HepG2 (cell line): ENCODE measurements around the gene TEAD1. TPM values are rescaled to one million over a fixed set of nuclear protein-coding genes. Genes with fewer than 3 reads are reported as not detected.

Experiments
- ATAC-seq: fragments of 200-7000 bp; cut with Tn5 transposase; 3 replicates; pipeline ENCODE4 v1.9.1; 2020; ENCODE audit warnings: mild to moderate bottlenecking, moderate library complexity
- BruUV-seq: library from RNA; stranded (reverse); fragments of 400-500 nt; replicated peaks from 2 replicates; lab custom pipeline; 2021; lab: Mats Ljungman, UMichigan
- CTCF ChIA-PET: fragments of 300-600 bp; formaldehyde crosslinking; extraction: SDS; loops from one replicate; lab custom pipeline; 2021; ENCODE audit warnings: low total read pairs, inconsistent platforms, low intra/inter-chr PET ratio; lab: Yijun Ruan, JAX
- POLR2A ChIA-PET: fragments of 350-600 bp; sonication (Branson Sonifier 250); formaldehyde crosslinking; loops from one replicate; lab custom pipeline; 2020; ENCODE audit warnings: antibody characterized with exemption, inconsistent platforms; lab: Yijun Ruan, JAX
- DNase-seq: peaks from one replicate; pipeline ENCODE4 v3.0.0-alpha.2; 2015; ENCODE audit warnings: low spot score
- FAIRE-seq: peaks from 3 replicates; lab custom pipeline; 2011; peaks lifted over from hg19 to GRCh38; lab: Jason Lieb, UNC
- H2AFZ ChIP-seq: one replicate; pipeline ENCODE4 v1.6.1; 2011; ENCODE audit warnings: low read length, inconsistent platforms
- H3K27ac ChIP-seq: fragments of 300-600 bp; 3 replicates; pipeline ENCODE4 v1.8.0; 2011; ENCODE audit warnings: mixed run types, mild to moderate bottlenecking, mixed read lengths, low read length, inconsistent platforms; ENCODE audit not compliant: insufficient read depth; ENCODE audit errors: extremely low read length
- H3K27me3 ChIP-seq, 2 experiments: fragments of 200-600 bp in 1 of 2; 2 replicates in 1 of 2; 3 replicates in 1 of 2; pipeline versions ENCODE4 v1.6.0 to v1.8.0; 2011; ENCODE audit warnings: low read length in 2 of 2, mild to moderate bottlenecking in 2 of 2, moderate library complexity in 2 of 2, inconsistent platforms in 1 of 2; ENCODE audit not compliant: insufficient read depth in 2 of 2, control insufficient read depth in 1 of 2
- H3K36me3 ChIP-seq, 2 experiments: fragments of 200-600 bp in 1 of 2; replicated peaks in 1 of 2; 2 replicates in 1 of 2; 3 replicates in 1 of 2; pipeline versions ENCODE4 v1.5.1 to v1.8.0; 2011; ENCODE audit warnings: low read length in 2 of 2, inconsistent platforms in 1 of 2; ENCODE audit not compliant: insufficient read depth in 2 of 2, control insufficient read depth in 1 of 2
- H3K4me1 ChIP-seq: 2 replicates; pipeline ENCODE4 v1.5.1; 2012; ENCODE audit warnings: low read length, inconsistent platforms; ENCODE audit not compliant: insufficient read depth
- H3K4me2 ChIP-seq: 2 replicates; pipeline ENCODE4 v1.6.0; 2011; ENCODE audit warnings: low read depth, low read length, inconsistent platforms
- H3K4me3 ChIP-seq, 3 experiments: fragments of 200-600 bp in 1 of 3; sonication (generic), shearing (Covaris generic) in 1 of 3; replicated peaks in 1 of 3; 2 replicates each; pipeline ENCODE4 v1.5.1; 2011 to 2016; ENCODE audit warnings: low read length in 3 of 3, inconsistent platforms in 2 of 3, low read depth in 2 of 3, mild to moderate bottlenecking in 2 of 3, control low read depth in 1 of 3, mixed read lengths in 1 of 3; ENCODE audit not compliant: insufficient read depth in 1 of 3
- H3K79me2 ChIP-seq: one replicate; pipeline ENCODE4 v1.6.1; 2011; ENCODE audit warnings: low read length, inconsistent platforms; ENCODE audit not compliant: insufficient read depth
- H3K9ac ChIP-seq: 2 replicates; pipeline ENCODE4 v1.6.0; 2011; ENCODE audit warnings: mild to moderate bottlenecking, low read depth, low read length, inconsistent platforms; ENCODE audit not compliant: insufficient read depth
- H3K9me3 ChIP-seq: 2 replicates; pipeline ENCODE4 v1.5.1; 2012; ENCODE audit warnings: mild to moderate bottlenecking, low read length
- H4K20me1 ChIP-seq: 2 replicates; pipeline ENCODE4 v1.6.0; 2011; ENCODE audit warnings: inconsistent platforms, mild to moderate bottlenecking, low read length, moderate library complexity; ENCODE audit not compliant: insufficient read depth
- EHMT2 ChIP-seq: fragments of 200-600 bp; sonication (generic); IDR thresholded peaks from 2 replicates; pipeline ENCODE4 v1.7.0; 2017; ENCODE audit warnings: antibody characterized with exemption, low read depth, low read length, borderline replicate concordance
- FOXA1 ChIP-seq, 2 experiments: fragments of 450-650 bp in 1 of 2; sonication (generic) in 1 of 2; formaldehyde crosslinking in 1 of 2; IDR thresholded peaks; 2 replicates each; pipeline versions ENCODE4 v1.4.0 to v1.6.1; 2016 to 2020; ENCODE audit warnings: missing genetic modification reagents in 1 of 2
- FOXA3 ChIP-seq: IDR thresholded peaks from 2 replicates; pipeline ENCODE4 v1.6.1; 2016; ENCODE audit warnings: missing genetic modification reagents, missing compliant biosample characterization
- JUND ChIP-seq: sonication (generic); formaldehyde crosslinking; IDR thresholded peaks from 2 replicates; pipeline ENCODE4 v1.8.0; 2022; ENCODE audit warnings: mild to moderate bottlenecking, missing genetic modification reagents
- KMT2B ChIP-seq: IDR thresholded peaks from 2 replicates; pipeline ENCODE4 v1.6.1; 2016; ENCODE audit warnings: missing genetic modification reagents, missing compliant biosample characterization
- ZNF225 ChIP-seq: sonication (generic); formaldehyde crosslinking; IDR thresholded peaks from 2 replicates; pipeline ENCODE4 v1.4.0; 2020; ENCODE audit warnings: mild to moderate bottlenecking, missing genetic modification reagents
- ZNF614 ChIP-seq: IDR thresholded peaks from 2 replicates; pipeline ENCODE4 v1.6.1; 2018; ENCODE audit warnings: missing biosample characterization, missing genetic modification reagents, inconsistent platforms, borderline replicate concordance
- ZNF772 ChIP-seq: sonication (generic); formaldehyde crosslinking; IDR thresholded peaks from 2 replicates; pipeline ENCODE4 v1.5.0; 2020; ENCODE audit warnings: mild to moderate bottlenecking, missing genetic modification reagents
- WGBS: methylation state at CpG from one replicate; pipeline ENCODE4 v1.1.6; 2017; ENCODE audit warnings: low lambda C conversion rate; 5-methylcytosine and 5-hydroxymethylcytosine counted together
- in situ Hi-C: cut with HindIII; loops from 2 replicates; pipeline ENCODE4 v1.10.0; 2017; ENCODE audit warnings: low pct_unique_long_range_greater_than_20kb; ENCODE audit not compliant: extremely low pct_ligation_motif_present
- intact Hi-C: fragments of 100-400 bp; cut with micrococcal nuclease; formaldehyde crosslinking; loops from one replicate; pipeline ENCODE4 v1.10.0; 2022; ENCODE audit not compliant: unreplicated experiment
- polyA plus RNA-seq, 8 experiments: library from polyadenylated mRNA; depleted of rRNA in 3 of 8; stranded (reverse) in 7 of 8; unstranded in 1 of 8; fragments of >200 nt; fragmentation: Illumina TruSeq in 4 of 8; extraction: Trizol in 4 of 8; gene quantifications; 2 replicates each; pipeline versions ENCODE4 v1.2.1 to v1.2.3, GENCODE V29; 2011 to 2016; ENCODE audit warnings: low read depth in 4 of 8, missing spikeins in 1 of 8, mixed read lengths in 1 of 8; ENCODE audit not compliant: insufficient read depth in 1 of 8
- total RNA-seq, 5 experiments: library from RNA; depleted of rRNA; stranded (reverse); fragments of >200 nt; fragmentation: Illumina TruSeq; extraction: Trizol; gene quantifications; 2 replicates each; pipeline ENCODE4 v1.2.3, GENCODE V29; 2016; ENCODE audit warnings: low read depth in 1 of 5
- TF ChIP-seq, protein P1 (sequence below): IDR thresholded peaks from 2 replicates; pipeline ENCODE4 v1.4.0; 2020; ENCODE audit warnings: mild to moderate bottlenecking, missing genetic modification reagents
- TF ChIP-seq, protein P2 (sequence below): sonication (generic); formaldehyde crosslinking; IDR thresholded peaks from 2 replicates; pipeline ENCODE4 v1.8.0; 2022; ENCODE audit warnings: missing genetic modification reagents, mild to moderate bottlenecking, borderline replicate concordance
- TF ChIP-seq, protein P3 (sequence below): IDR thresholded peaks from 2 replicates; pipeline ENCODE4 v1.6.1; 2012; ENCODE audit warnings: low read depth, low read length, improper control_type of control experiment

Gene TEAD1
- total and polyA plus RNA-seq, 2 of the 13 experiments (the other 11 are each of a cell fraction or from before 2014, with no cell fraction given): 20.1 to 30.5 TPM

DNA sequence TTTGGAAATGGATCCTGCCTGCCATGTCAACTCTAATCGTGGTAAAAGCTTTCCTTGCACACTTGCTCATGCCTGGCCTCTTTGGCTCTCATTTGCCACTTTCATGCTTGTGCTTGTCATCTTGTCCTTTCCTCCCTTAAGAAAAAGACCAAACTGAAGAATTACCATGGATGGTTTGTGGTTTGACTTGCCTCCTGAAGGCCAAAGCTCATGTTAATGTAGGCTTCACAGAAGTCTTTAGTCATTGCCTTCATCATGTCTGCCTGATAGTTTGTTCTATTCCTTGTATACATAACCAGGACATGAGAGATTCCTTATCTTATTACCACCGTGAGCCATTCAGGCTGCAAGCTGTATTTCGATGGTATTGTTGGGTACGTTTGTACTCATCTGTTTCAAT lies 17.3 kb downstream of the TEAD1 start:
- H3K4me1 ChIP-seq: peaks cover 93% of the 10 kb centered on the region
- in situ Hi-C loops: no loop called here
- H3K79me2 ChIP-seq: peaks cover 93% of the 10 kb centered on the region
- H3K4me3 ChIP-seq: no peak overlapping the region
- no peaks in the 10 kb centered on the region for H3K27me3 ChIP-seq
- BruUV-seq: no TSS peak
- no peak overlapping the region for H3K9ac ChIP-seq
- no peak for ATAC-seq
- WGBS: 28% methylated on average over 4 of the region's 4 CpGs
- TF ChIP-seq FOXA1 (IDR thresholded peaks at IDR 0.05): no peak
- TF ChIP-seq FOXA1 (CRISPR knock-in tag; IDR thresholded peaks at IDR 0.05): peak; percentile 43; the same call in 1 of the 2 replicates
- TF ChIP-seq, protein P1, sequence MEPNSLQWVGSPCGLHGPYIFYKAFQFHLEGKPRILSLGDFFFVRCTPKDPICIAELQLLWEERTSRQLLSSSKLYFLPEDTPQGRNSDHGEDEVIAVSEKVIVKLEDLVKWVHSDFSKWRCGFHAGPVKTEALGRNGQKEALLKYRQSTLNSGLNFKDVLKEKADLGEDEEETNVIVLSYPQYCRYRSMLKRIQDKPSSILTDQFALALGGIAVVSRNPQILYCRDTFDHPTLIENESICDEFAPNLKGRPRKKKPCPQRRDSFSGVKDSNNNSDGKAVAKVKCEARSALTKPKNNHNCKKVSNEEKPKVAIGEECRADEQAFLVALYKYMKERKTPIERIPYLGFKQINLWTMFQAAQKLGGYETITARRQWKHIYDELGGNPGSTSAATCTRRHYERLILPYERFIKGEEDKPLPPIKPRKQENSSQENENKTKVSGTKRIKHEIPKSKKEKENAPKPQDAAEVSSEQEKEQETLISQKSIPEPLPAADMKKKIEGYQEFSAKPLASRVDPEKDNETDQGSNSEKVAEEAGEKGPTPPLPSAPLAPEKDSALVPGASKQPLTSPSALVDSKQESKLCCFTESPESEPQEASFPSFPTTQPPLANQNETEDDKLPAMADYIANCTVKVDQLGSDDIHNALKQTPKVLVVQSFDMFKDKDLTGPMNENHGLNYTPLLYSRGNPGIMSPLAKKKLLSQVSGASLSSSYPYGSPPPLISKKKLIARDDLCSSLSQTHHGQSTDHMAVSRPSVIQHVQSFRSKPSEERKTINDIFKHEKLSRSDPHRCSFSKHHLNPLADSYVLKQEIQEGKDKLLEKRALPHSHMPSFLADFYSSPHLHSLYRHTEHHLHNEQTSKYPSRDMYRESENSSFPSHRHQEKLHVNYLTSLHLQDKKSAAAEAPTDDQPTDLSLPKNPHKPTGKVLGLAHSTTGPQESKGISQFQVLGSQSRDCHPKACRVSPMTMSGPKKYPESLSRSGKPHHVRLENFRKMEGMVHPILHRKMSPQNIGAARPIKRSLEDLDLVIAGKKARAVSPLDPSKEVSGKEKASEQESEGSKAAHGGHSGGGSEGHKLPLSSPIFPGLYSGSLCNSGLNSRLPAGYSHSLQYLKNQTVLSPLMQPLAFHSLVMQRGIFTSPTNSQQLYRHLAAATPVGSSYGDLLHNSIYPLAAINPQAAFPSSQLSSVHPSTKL (CRISPR knock-in tag): 0 out of 2 replicates have a peak, but pooled peaks have one; percentile 8
- TF ChIP-seq ZNF225: no peak
- TF ChIP-seq, protein P2, sequence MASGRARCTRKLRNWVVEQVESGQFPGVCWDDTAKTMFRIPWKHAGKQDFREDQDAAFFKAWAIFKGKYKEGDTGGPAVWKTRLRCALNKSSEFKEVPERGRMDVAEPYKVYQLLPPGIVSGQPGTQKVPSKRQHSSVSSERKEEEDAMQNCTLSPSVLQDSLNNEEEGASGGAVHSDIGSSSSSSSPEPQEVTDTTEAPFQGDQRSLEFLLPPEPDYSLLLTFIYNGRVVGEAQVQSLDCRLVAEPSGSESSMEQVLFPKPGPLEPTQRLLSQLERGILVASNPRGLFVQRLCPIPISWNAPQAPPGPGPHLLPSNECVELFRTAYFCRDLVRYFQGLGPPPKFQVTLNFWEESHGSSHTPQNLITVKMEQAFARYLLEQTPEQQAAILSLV (CRISPR knock-in tag): no peak
- peak; percentile 25; the same call in 1 of the 2 replicates for TF ChIP-seq EHMT2
- no peak for TF ChIP-seq ZNF772 (CRISPR knock-in tag)
- peak; percentile 47; the same call in 1 of the 2 replicates for TF ChIP-seq ZNF614 (CRISPR knock-in tag)
- peak; percentile 50 for TF ChIP-seq FOXA3 (CRISPR knock-in tag)
- 0 out of 2 replicates have a peak, but pooled peaks have one; percentile 24 for TF ChIP-seq KMT2B (CRISPR knock-in tag)
- peak; percentile 15; the same call in 1 of the 2 replicates for TF ChIP-seq JUND (CRISPR knock-in tag)
- TF ChIP-seq, protein P3, sequence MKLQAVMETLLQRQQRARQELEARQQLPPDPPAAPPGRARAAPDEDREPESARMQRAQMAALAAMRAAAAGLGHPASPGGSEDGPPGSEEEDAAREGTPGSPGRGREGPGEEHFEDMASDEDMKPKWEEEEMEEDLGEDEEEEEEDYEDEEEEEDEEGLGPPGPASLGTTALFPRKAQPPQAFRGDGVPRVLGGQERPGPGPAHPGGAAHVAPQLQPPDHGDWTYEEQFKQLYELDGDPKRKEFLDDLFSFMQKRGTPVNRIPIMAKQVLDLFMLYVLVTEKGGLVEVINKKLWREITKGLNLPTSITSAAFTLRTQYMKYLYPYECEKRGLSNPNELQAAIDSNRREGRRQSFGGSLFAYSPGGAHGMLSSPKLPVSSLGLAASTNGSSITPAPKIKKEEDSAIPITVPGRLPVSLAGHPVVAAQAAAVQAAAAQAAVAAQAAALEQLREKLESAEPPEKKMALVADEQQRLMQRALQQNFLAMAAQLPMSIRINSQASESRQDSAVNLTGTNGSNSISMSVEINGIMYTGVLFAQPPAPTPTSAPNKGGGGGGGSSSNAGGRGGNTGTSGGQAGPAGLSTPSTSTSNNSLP: 0 out of 2 replicates have a peak, but pooled peaks have one; percentile 29
- TF ChIP-seq, all 625 proteins: peak for 8
- intact Hi-C loops: no loop called here
- ChIA-PET CTCF (no interaction called here), POLR2A (interaction anchor here (1.4 to 4.1 kb wide), 5 partner anchors 10 to 154 kb away, joined by 8 to 23 read pairs (median 15); no protein-coding TSS in a partner anchor)
- no peaks in the 10 kb centered on the region for H3K9me3 ChIP-seq
- H2AFZ ChIP-seq: no peak overlapping the region
- no peaks in the 10 kb centered on the region for H3K36me3 ChIP-seq
- no peak for FAIRE-seq
- H4K20me1 ChIP-seq: no peaks in the 10 kb centered on the region; the same call in 1 of the 2 replicates
- H3K4me2 ChIP-seq: peak overlapping the region; percentile 83
- peak overlapping the region; percentile 94 for H3K27ac ChIP-seq
- peak; percentile 56 for DNase-seq
